K562 (cell line): ENCODE measurements around the gene BAK1. TPM values are rescaled to one million over a fixed set of nuclear protein-coding genes. Genes with fewer than 3 reads are reported as not detected.
A peak's percentile ranks its signal among the peaks of the same experiment; 100 is the strongest.

Experiments used
- ATAC-seq: fragments of 200-7000 bp; cut with Tn5 transposase; 3 replicates; pipeline ENCODE4 v1.9.1; 2020; ENCODE audit warnings: moderate library complexity
- BruUV-seq: library from RNA; stranded (reverse); fragments of 400-500 nt; replicated peaks from 2 replicates; lab custom pipeline; 2021; lab: Mats Ljungman, UMichigan
- CTCF ChIA-PET: fragments of 300-600 bp; formaldehyde crosslinking; extraction: SDS; loops from one replicate; lab custom pipeline; 2021; ENCODE audit warnings: low intra/inter-chr PET ratio; lab: Yijun Ruan, JAX
- POLR2A ChIA-PET: fragments of 300-600, 350-650 bp; sonication (Branson Sonifier 250); formaldehyde crosslinking; extraction: SDS; loops from one replicate; lab custom pipeline; 2021; ENCODE audit warnings: antibody characterized with exemption, inconsistent platforms; lab: Yijun Ruan, JAX
- DNase-seq, 4 experiments: peaks; one replicate each; pipeline versions ENCODE4 v3.0.0 to v3.0.0-alpha.2; 2011 to 2018; ENCODE audit warnings: low spot score in 3 of 4, mixed read lengths in 3 of 4; ENCODE audit errors: extremely low read depth in 1 of 4
- FAIRE-seq: peaks from 2 replicates; lab custom pipeline; 2011; peaks lifted over from hg19 to GRCh38; lab: Jason Lieb, UNC
- H2AFZ ChIP-seq: 2 replicates; pipeline ENCODE4 v1.6.0; 2011; ENCODE audit warnings: low read depth, low read length, control low read depth, inconsistent platforms
- H3K27ac ChIP-seq: fragments of 200-600 bp; 3 replicates; pipeline ENCODE4 v1.8.0; 2011; ENCODE audit warnings: low read depth, mild to moderate bottlenecking, control low read depth, inconsistent platforms, low read length, moderate library complexity, mixed read lengths; ENCODE audit errors: extremely low read depth
- H3K27me3 ChIP-seq, 2 experiments: fragments of 300-600 bp in 1 of 2; 2 replicates in 1 of 2; 3 replicates in 1 of 2; pipeline versions ENCODE4 v1.6.0 to v1.8.0; 2011; ENCODE audit warnings: inconsistent platforms in 2 of 2, low read length in 2 of 2, mild to moderate bottlenecking in 1 of 2, mixed read lengths in 1 of 2, moderate library complexity in 1 of 2; ENCODE audit not compliant: control insufficient read depth in 2 of 2, insufficient read depth in 2 of 2
- H3K36me3 ChIP-seq: fragments of 300-600 bp; 3 replicates; pipeline ENCODE4 v1.8.0; 2011; ENCODE audit warnings: mild to moderate bottlenecking, low read length, inconsistent platforms; ENCODE audit not compliant: control insufficient read depth, insufficient read depth
- H3K4me1 ChIP-seq, 2 experiments: fragments of 200-600 bp in 1 of 2; replicated peaks in 1 of 2; 2 replicates in 1 of 2; 3 replicates in 1 of 2; pipeline versions ENCODE4 v1.5.1 to v1.8.0; 2011; ENCODE audit warnings: inconsistent platforms in 2 of 2, low read length in 2 of 2, mild to moderate bottlenecking in 1 of 2, mixed read lengths in 1 of 2, moderate library complexity in 1 of 2; ENCODE audit not compliant: control insufficient read depth in 2 of 2, insufficient read depth in 2 of 2
- H3K4me2 ChIP-seq: 2 replicates; pipeline ENCODE4 v1.6.1; 2011; ENCODE audit warnings: low read length, control low read depth, inconsistent platforms, mixed read lengths; ENCODE audit not compliant: insufficient read depth
- H3K4me3 ChIP-seq: fragments of 200-600 bp; sonication (generic), shearing (Covaris generic); 2 replicates; pipeline ENCODE4 v1.5.1; 2016; ENCODE audit warnings: control low read depth, inconsistent platforms
- H3K79me2 ChIP-seq: fragments of 200-600 bp; 3 replicates; pipeline ENCODE4 v1.8.0; 2011; ENCODE audit warnings: low read length, inconsistent platforms; ENCODE audit not compliant: control insufficient read depth, insufficient read depth
- H3K9ac ChIP-seq, 2 experiments: 2 replicates each; pipeline versions ENCODE4 v1.6.0 to v1.6.1; 2011; ENCODE audit warnings: low read depth in 2 of 2, low read length in 2 of 2, control low read depth in 1 of 2, inconsistent platforms in 1 of 2, mild to moderate bottlenecking in 1 of 2, mixed read lengths in 1 of 2; ENCODE audit not compliant: insufficient read depth in 1 of 2
- H3K9me1 ChIP-seq: one replicate; pipeline ENCODE4 v1.6.0; 2011; ENCODE audit warnings: inconsistent platforms, mild to moderate bottlenecking, low read length, moderate library complexity; ENCODE audit not compliant: control insufficient read depth, insufficient read depth
- H3K9me3 ChIP-seq: replicated peaks from 2 replicates; pipeline ENCODE4 v1.5.1; 2011; ENCODE audit warnings: low read depth, low read length, inconsistent platforms; ENCODE audit not compliant: control insufficient read depth, insufficient read depth
- H4K20me1 ChIP-seq: replicated peaks from 2 replicates; pipeline ENCODE4 v1.6.1; 2011; ENCODE audit warnings: low read length, inconsistent platforms, mixed read lengths; ENCODE audit not compliant: control insufficient read depth, insufficient read depth
- ARNT ChIP-seq, 2 experiments: fragments of 450-650 bp; IDR thresholded peaks; 2 replicates each; pipeline ENCODE4 v1.6.1; 2016; ENCODE audit warnings: mild to moderate bottlenecking in 1 of 2
- BMI1 ChIP-seq: fragments of 150-350 bp; IDR thresholded peaks from 2 replicates; pipeline ENCODE4 v1.6.1; 2014; ENCODE audit warnings: low read length
- CTCFL ChIP-seq: IDR thresholded peaks from 2 replicates; pipeline ENCODE4 v1.6.1; 2011; ENCODE audit warnings: borderline replicate concordance, low read depth, mild to moderate bottlenecking, moderate library complexity, low read length; ENCODE audit not compliant: insufficient read depth, poor library complexity, severe bottlenecking
- E2F8 ChIP-seq: fragments of 450-650 bp; IDR thresholded peaks from 2 replicates; pipeline ENCODE4 v1.7.1; 2018; ENCODE audit warnings: mild to moderate bottlenecking, low read depth; ENCODE audit not compliant: partially characterized antibody
- ESRRA ChIP-seq: fragments of 450-650 bp; IDR thresholded peaks from 2 replicates; pipeline ENCODE4 v1.6.1; 2014; ENCODE audit warnings: low read depth, mild to moderate bottlenecking, moderate library complexity, borderline replicate concordance
- HNRNPLL ChIP-seq: fragments of 200-400 bp; formaldehyde crosslinking; IDR thresholded peaks from 2 replicates; pipeline ENCODE4 v1.6.1; 2017; ENCODE audit warnings: low read length, low read depth, mild to moderate bottlenecking; ENCODE audit not compliant: poor library complexity, severe bottlenecking
- MAZ ChIP-seq, 2 experiments: fragments of 450-650 bp in 1 of 2; sonication (generic) in 1 of 2; formaldehyde crosslinking; IDR thresholded peaks in 1 of 2; conservative IDR thresholded peaks in 1 of 2; 2 replicates each; pipeline versions ENCODE4 v1.4.0 to v1.5.0; 2020; ENCODE audit warnings: mild to moderate bottlenecking in 1 of 2, missing genetic modification reagents in 1 of 2
- MCM7 ChIP-seq, 2 experiments: fragments of 450-650 bp; IDR thresholded peaks; 2 replicates each; pipeline ENCODE4 v1.6.1; 2016 to 2018
- PHF20 ChIP-seq: fragments of 450-650 bp; IDR thresholded peaks from 2 replicates; pipeline ENCODE4 v1.6.1; 2018; ENCODE audit not compliant: partially characterized antibody
- POLR2AphosphoS2 ChIP-seq: IDR thresholded peaks from 2 replicates; pipeline ENCODE4 v1.6.1; 2012; ENCODE audit warnings: low read length, improper control_type of control experiment
- SMARCC2 ChIP-seq: fragments of 450-650 bp; IDR thresholded peaks from 2 replicates; pipeline ENCODE4 v1.6.1; 2017; ENCODE audit warnings: antibody characterized with exemption, moderate library complexity, mild to moderate bottlenecking, low read depth
- SRSF1 ChIP-seq: fragments of 200-400 bp; formaldehyde crosslinking; IDR thresholded peaks from 2 replicates; pipeline ENCODE4 v1.6.1; 2017; ENCODE audit warnings: mild to moderate bottlenecking, low read depth, low read length, moderate library complexity
- THRA ChIP-seq: fragments of 450-650 bp; IDR thresholded peaks from 2 replicates; pipeline ENCODE4 v1.6.1; 2017; ENCODE audit warnings: mild to moderate bottlenecking, moderate library complexity
- ZNF436 ChIP-seq: fragments of 250-450, 450-650 bp; sonication (Bioruptor Pico); formaldehyde crosslinking; IDR thresholded peaks from 2 replicates; pipeline ENCODE4 v1.7.0; 2020; ENCODE audit warnings: mild to moderate bottlenecking
- ZNF79 ChIP-seq: fragments of 250-450 bp; sonication (Bioruptor Pico); IDR thresholded peaks from 2 replicates; pipeline ENCODE4 v1.4.0; 2020; ENCODE audit warnings: low read depth, mild to moderate bottlenecking, moderate library complexity
- ZZZ3 ChIP-seq: fragments of 450-650 bp; IDR thresholded peaks from 2 replicates; pipeline ENCODE4 v1.6.1; 2016; ENCODE audit warnings: antibody characterized with exemption, mild to moderate bottlenecking, moderate library complexity
- WGBS: fragments of 100-300 bp; shearing (Covaris generic); methylation state at CpG from one replicate; pipeline ENCODE4 v1.1.6; 2016; ENCODE audit warnings: low coverage, mixed read lengths; ENCODE audit not compliant: insufficient coverage; ENCODE audit errors: missing lambda C conversion rate; 5-methylcytosine and 5-hydroxymethylcytosine counted together
- in situ Hi-C: fragments of 300-500 bp; cut with MboI; formaldehyde crosslinking; loops from 4 replicates; pipeline ENCODE4 v1.15.0; 2018; ENCODE audit warnings: inconsistent platforms, mixed read lengths
- intact Hi-C: fragments of 100-400 bp; cut with micrococcal nuclease; formaldehyde crosslinking; loops from 2 replicates; pipeline ENCODE4 v1.14.2; 2022
- polyA plus RNA-seq, 8 experiments: library from polyadenylated mRNA; depleted of rRNA in 4 of 8; stranded (reverse) in 5 of 8; unstranded in 3 of 8; fragments of >200 nt; fragmentation: Nextera tagmentation in 2 of 8; fragmentation: Illumina TruSeq in 1 of 8; extraction: Ambion mirVana in 2 of 8; extraction: Trizol in 1 of 8; gene quantifications; 2 replicates each; pipeline versions ENCODE4 v1.2.1 to v1.2.3, GENCODE V29; 2011 to 2014; ENCODE audit warnings: inconsistent platforms in 1 of 8, missing spikeins in 1 of 8
- total RNA-seq, 7 experiments: library from RNA; depleted of rRNA in 6 of 7; stranded (reverse); fragments of >200 nt in 6 of 7; fragmentation: Illumina TruSeq in 2 of 7; extraction: Trizol in 2 of 7; gene quantifications; 2 replicates each; pipeline versions ENCODE4 v1.2.1 to v1.2.3, GENCODE V29; 2011 to 2021; ENCODE audit warnings: low replicate concordance in 1 of 7

Gene BAK1
- total and polyA plus RNA-seq, 9 of the 15 experiments (the other 6 are each of a cell fraction or from before 2014, with no cell fraction given) = 5.4 to 30.7 (median 18.9) TPM

- BruUV-seq = no TSS peak
- intact Hi-C loops (loop anchor here (10.0 kb wide), 1 partner anchor 302 kb away; the partner anchor contains the start of genes B3GALT4, RPS18 and VPS52), in situ Hi-C loops (no loop called here)
- Histone ChIP-seq H3K27me3 (no peaks in the 10 kb centered on the region), H4K20me1 (no peaks in the 10 kb centered on the region; the same call in 1 of the 2 replicates), H3K27ac (no peak overlapping the region; the same call in 2 of the 3 replicates), H3K36me3 (peaks cover 51% of the 10 kb centered on the region; the same call in 2 of the 3 replicates), H3K4me3 (no peak overlapping the region), H3K9me3 (no peaks in the 10 kb centered on the region), H3K9ac (peak overlapping the region in 1 of 2 experiments; percentile 80; a peak in 2 of 4 replicates), H2AFZ (no peak overlapping the region), H3K9me1 (peaks cover 3% of the 10 kb centered on the region), H3K4me1 (peaks cover 12 to 42% of the 10 kb centered on the region in 2 experiments; a peak in 4 of 5 replicates), H3K79me2 (peaks cover 28% of the 10 kb centered on the region), H3K4me2 (no peak overlapping the region)
- FAIRE-seq (no peak), DNase-seq (peak in 1 of 4 experiments; percentile 12), ATAC-seq (no peak)
- POLR2A ChIA-PET = interaction anchor here (0.8 kb wide), 1 partner anchor 34 kb away, joined by 3 read pairs; no protein-coding TSS in a partner anchor
- CTCF ChIA-PET = no interaction called here
- WGBS = 87% methylated on average over 10 of the region's 11 CpGs
- no peak for TF ChIP-seq PHF20
- no peak for TF ChIP-seq SRSF1
- TF ChIP-seq MCM7 (IDR thresholded peaks at IDR 0.05) = no peak
- TF ChIP-seq POLR2AphosphoS2 = no peak
- TF ChIP-seq BMI1 = no peak
- no peak for TF ChIP-seq ARNT (IDR thresholded peaks at IDR 0.05)
- no peak for TF ChIP-seq CTCFL
- TF ChIP-seq ESRRA = no peak
- no peak for TF ChIP-seq MAZ (CRISPR knock-in tag; conservative IDR thresholded peaks at IDR 0.05 in 1 of 2, IDR thresholded peaks at IDR 0.05 in 1 of 2)
- no peak for TF ChIP-seq ZNF436 (CRISPR knock-in tag)
- no peak for TF ChIP-seq ZZZ3
- TF ChIP-seq HNRNPLL = no peak
- TF ChIP-seq E2F8 = no peak
- no peak for TF ChIP-seq SMARCC2
- TF ChIP-seq THRA = no peak
- no peak for TF ChIP-seq ZNF79 (CRISPR knock-in tag)
These were observed 3.4 kb downstream of the BAK1 start for GRCh38 chr6:33576668-33577067.
